NCI-H526 (cell line): ENCODE measurements around the gene FAM149B1.

ENCODE experiments used
- DNase-seq, 2 experiments: peaks; one replicate each; lab custom pipeline; 2025; lab: John Stamatoyannopoulos, UW

The FAM149B1 gene

GRCh38 chr10:73287441-73287840, 119.5 kb downstream of the FAM149B1 start:
- DNase-seq: no peak

- no peak for DNase-seq
These were observed 122.0 kb downstream of the FAM149B1 start for GRCh38 chr10:73289958-73290357.

- DNase-seq: no peak
These were observed 125.5 kb downstream of the FAM149B1 start for GRCh38 chr10:73293461-73293860.
